Activated CD4-positive, alpha-beta T cell treated with anti-CD3 and anti-CD28 coated beads for 4 hours (primary cell): ENCODE data around the gene INSYN2B.
"Not testable (repeated sequence)": the region's sequence is repeated elsewhere in the genome, so short reads cannot be mapped to it uniquely, and the experiment has no call there.

Experiments
- DNase-seq, 2 donors: peaks; one replicate each; pipeline ENCODE4 v3.0.0-alpha.2; 2020

Gene INSYN2B

GRCh38 chr5:169970911-169971765, 9.2 kb downstream of the INSYN2B start:
- no peak for DNase-seq

DNA sequence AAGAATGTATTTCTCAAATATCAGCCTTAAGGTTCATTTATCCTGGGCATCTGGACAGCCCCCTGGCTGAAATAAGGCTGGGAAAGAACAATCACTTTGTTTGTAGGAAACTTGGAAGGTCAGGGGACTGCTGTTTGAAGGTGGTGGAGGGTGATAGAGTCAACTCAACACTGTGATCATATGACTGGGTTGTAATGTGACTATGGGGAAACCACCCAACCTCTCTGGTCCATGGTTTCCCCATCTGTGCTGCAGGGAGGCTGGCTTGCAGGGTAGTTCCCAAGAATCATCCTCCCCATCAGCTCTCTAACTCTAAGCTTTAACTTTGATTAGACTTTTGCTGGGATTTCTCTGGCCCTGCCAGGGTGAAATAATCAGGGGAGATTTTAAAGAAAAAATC, 10.0 kb downstream of the INSYN2B start:
- no peak for DNase-seq

DNA sequence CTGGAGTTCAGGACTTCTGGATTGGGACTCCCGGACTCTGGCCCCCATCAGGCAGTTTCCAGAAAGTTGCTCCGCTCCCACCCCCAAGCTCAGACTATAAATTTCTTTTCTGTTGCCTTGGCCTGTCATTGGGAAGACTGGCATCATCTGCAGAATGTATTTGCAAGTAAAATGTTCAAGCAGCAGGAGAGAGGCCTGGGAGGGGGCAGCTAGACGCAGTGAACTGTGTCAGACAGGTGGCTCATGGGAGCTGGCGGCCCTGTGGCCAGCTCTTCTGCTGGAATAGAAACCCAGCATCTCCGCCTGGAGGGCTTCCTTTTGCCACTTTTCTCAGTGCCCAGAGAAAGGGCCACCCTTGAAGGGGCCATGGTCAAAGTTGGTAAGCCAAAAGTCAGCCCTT, 16.0 kb downstream of the INSYN2B start:
- no peak for DNase-seq

DNA sequence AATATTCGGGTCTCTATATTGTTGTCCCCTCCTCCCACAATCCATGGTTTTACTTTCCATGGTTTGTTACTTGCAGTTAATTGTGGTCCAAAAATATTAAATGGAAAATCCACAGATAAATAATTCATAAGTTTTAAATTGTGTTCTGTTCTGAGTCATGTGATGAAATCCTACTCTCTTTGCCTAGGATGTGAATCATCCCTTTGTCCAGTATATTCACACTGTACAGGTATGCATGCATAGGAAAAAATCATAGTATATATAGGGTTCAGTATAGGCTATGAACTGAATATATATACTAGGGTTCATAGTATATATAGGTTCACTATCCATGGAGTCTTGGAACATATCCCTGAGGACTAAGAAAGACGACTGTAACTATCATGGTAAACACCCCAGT, 19.6 kb downstream of the INSYN2B start:
- no peak for DNase-seq

GRCh38 chr5:169958278-169958677, 22.0 kb downstream of the INSYN2B start:
- DNase-seq = no peak

- DNase-seq = no peak
Observed at GRCh38 chr5:169956756-169957155, 23.5 kb downstream of the INSYN2B start.

- DNase-seq = no peak
Observed at GRCh38 chr5:169956126-169956525, 24.2 kb downstream of the INSYN2B start.

GRCh38 chr5:169954786-169955185, 25.5 kb downstream of the INSYN2B start:
- no peak for DNase-seq

GRCh38 chr5:169953196-169953595, 27.1 kb downstream of the INSYN2B start:
- DNase-seq = not testable (repeated sequence)

DNA sequence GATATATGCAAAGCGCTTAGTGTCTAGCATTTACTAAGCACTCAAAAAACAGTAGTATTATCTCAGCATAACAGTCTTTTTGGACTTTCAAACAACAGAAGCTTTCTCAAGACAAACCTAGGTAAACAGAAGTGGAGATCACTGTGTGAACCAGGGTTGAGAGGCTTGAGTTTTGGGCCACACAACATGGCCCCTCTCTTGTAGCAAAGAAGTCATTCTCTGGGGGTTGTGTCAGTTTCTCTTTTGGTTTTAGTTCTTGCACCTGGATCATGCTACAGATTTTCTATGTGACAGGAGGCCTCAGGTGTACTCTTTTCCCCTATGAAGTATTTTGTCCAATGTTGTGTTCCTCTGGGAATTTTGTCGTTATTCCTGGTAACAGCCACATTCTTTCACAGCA, 30.0 kb downstream of the INSYN2B start:
- DNase-seq = no peak

DNA sequence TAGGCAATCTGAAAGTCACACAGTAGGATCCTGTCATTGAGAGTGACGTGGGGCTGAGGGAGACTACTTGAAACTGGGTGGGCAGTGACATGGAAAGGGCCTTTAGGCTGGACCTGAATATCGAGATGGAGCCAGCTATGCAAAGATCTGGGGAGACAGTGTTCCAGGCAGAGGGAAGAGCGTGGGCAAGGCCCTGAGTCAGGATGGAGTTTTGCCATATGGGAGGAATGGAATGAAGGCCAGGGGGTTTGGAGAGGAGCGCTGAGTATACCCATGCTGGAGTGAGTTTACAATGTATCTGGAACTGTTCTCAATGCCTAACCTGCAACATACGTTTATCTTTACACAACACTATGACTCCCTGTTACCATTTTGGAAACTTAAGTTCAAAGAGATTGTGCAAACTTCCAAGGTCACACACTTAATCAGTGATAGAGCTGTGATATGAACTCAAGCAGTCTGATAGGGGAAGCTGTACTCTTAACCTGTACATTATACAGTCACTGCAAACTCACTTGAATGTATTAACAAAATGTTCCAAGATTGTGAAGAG, 33.5 kb downstream of the INSYN2B start:
- no peak for DNase-seq

DNA sequence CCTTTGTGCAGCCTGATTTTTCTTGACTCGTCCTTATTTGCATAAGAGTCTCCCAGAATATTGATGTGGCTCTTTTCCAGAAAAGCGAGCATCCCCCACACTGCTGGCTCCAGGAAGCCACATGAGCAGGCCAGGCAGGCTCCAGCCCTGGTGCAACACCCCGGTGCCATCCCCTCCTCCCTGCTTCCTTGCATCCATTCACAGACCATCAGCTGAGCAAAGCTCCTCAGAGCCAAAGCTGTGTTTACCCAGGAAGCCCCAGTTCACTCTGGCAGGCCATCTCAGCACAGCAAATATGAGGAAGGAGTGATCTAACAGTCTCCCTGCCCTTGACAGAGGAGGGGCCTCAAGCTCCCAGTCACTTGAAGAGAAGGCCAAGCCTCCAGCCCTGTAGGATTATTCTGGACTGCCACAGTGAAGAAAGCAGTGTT, 34.4 kb downstream of the INSYN2B start:
- DNase-seq = no peak

DNA sequence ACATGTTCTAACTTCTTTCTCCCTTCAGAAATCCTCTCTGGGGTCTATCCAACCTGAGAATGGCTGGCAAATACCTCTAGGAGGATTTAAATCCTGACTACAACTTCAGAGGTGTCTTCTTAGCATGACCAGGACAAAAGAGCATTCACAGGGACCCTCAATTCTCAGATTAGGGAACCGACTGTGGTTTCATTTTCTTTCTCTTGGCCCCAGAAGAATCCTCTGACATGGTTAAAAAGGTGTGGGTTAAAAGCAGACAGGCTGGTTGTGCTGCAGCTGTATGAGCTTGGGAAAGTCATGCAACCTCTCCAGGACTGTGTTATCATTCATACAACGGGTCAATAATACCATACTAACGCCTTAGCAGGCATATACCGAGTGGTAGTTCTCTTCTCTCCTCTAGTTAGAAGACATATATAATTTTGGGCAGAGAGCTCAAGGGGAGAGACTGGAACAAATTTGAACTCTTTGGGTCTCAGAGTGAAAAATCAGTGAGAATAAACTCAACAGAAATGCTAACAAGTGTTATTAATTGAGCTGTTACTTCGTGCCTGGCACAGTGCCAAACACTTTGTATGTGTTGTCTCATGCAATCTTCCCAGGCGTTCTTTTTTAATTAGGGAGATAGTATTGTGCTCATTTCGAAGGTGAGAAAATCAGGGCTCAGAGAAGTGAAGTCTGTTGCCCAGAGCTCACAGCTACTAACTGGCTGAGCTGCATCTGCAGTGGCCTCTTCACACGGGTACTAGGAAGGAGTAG, 35.2 kb downstream of the INSYN2B start:
- no peak for DNase-seq

DNA sequence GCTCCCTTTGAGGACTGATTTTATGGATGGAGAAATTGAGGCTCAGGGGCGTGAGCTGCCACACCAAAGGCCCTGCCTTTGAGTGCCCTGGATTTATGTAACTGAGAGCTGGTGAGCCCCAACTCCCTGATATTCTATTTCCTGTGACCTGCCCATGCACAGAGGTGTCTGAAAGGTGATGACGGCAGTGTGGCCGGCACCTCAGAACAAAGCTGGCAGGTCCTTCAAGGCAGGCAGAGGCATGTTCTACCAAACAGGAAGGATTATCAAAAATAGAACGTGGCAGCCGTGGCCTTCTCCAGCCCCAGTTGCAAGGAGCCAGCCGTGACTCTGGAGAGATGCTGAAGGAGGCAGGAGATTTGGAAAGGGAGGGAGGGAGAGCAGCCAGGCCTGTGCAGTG, 36.2 kb downstream of the INSYN2B start:
- DNase-seq = no peak

DNA sequence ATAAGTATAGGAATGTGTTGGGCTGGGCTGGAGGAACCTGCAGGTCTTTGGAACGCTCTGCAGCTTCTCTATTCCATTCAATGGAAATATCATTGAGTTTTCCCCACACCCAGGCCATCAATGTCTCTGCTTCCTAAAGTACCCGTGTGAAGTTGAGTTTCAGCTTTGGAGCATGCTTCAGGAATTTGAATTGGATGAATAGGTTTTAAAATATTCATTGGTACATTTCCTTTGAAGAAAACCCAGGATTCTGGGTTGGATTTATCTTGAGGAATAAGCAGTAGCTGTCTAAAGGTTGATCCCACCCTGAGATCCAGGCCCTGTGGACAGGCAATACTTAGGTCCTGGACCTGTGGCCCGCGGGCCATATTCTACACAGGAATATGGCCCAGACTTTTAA, 37.3 kb downstream of the INSYN2B start:
- DNase-seq = no peak

- no peak for DNase-seq
Observed at GRCh38 chr5:169942181-169942580, 38.1 kb downstream of the INSYN2B start.

- DNase-seq = no peak
Observed at GRCh38 chr5:169941542-169941941, 38.8 kb downstream of the INSYN2B start.

DNA sequence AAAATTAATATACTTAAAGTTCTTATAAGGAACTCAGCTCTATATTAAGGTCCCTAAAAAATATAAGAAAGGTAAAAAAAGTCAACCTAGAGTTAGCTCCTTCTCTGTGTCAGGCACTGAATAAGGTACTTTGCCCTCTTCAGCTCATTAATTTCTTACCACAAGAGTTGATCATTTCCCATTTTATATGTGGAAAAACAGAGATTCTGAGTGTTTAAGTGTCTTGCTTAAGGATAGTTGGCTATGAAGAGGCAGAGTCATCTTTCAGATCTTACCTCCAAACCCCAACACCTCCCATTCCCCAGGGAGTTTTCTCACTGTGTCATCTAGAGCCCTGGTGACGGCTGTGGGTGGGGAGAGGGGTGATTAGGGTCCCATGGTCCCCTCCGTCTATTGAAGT, 40.6 kb downstream of the INSYN2B start:
- no peak for DNase-seq

DNA sequence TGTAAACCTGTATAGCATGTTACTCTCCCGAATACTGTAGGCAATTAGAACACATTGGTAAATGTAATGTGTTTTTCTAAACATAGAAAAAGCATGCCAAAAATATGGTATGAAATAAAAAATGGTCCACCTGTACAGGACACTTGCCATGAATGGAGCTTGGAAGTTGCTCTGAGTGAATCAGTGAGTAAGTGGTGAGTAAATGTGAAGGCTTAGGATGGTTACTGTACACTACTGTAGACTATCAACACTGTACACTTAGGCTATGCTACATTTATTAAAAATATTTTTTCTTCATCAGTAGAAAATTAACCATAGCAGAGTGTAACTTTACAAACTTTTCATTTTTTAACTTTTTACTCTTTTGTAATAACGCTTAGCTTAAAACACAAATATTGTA, 41.9 kb downstream of the INSYN2B start:
- no peak for DNase-seq

- no peak for DNase-seq
Observed at GRCh38 chr5:169935762-169936161, 44.5 kb downstream of the INSYN2B start.

DNA sequence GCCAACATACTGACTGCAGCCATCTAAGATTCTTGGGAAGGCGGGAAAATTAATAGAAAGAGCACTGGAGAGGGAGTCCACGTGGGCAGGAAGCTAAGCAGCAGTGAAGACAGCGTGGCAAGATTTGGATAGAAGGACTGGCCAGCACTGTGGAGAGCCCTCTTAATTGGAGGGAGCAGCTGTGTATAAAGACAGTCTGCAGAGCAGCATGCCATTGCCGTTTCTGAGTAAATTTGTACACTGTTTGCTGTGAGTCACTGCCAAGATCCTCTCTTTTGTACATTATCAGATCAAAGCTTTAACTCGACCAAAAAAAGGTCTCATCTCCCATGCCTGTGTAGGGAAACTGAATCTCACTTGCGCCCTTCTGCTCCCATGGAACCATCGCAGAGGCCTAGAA, 45.3 kb downstream of the INSYN2B start:
- DNase-seq = no peak

GRCh38 chr5:169933616-169934015, 46.7 kb downstream of the INSYN2B start:
- DNase-seq = no peak

GRCh38 chr5:169933127-169933526, 47.2 kb downstream of the INSYN2B start:
- DNase-seq = no peak

GRCh38 chr5:169923988-169924387, 56.3 kb downstream of the INSYN2B start:
- DNase-seq = no peak
